ENCODE data around the gene PRKN. TPM values are rescaled to one million over a fixed set of nuclear protein-coding genes. Genes with fewer than 3 reads are reported as not detected.

PRKN gene
- total and polyA plus RNA-seq, 2 experiments from 2014 or later: 1.2 to 2.3 TPM

DNA sequence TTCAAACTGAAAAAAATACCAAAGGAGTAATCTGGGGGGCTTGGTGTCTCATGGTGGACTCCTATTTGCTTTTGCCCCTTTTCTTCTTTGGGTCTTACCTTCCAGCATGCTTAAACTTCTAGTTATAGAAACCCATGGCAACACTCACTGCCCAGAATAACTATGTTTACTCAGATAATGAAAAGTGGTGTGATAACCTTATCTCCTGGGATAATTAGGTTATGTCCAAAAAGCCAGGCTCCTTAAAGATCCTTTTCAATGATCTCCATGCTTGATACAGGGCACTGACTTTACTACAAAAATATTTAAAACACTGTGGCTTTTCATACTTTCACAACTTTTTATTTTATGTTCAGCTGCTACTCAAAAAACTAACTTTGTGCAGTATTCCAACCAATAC, 245.6 kb downstream of the PRKN start:
- no peak for DNase-seq
- in situ Hi-C loops (cut with MboI): no loop called here
- H3K27ac ChIP-seq: no peak overlapping the region
- H3K4me3 ChIP-seq: no peak overlapping the region
- no peaks in the 10 kb centered on the region for H3F3A ChIP-seq (ENCODE audit: insufficient read depth)
- H2AFZ ChIP-seq: no peak overlapping the region
- H3K27me3 ChIP-seq (replicated peaks; ENCODE audit: insufficient read depth): no peaks in the 10 kb centered on the region
- TF ChIP-seq EZH2phosphoT487 (IDR thresholded peaks at IDR 0.05; ENCODE audit: insufficient read depth, low read depth): no peak
- TF ChIP-seq EZH2 (IDR thresholded peaks at IDR 0.05; ENCODE audit: insufficient read depth, poor library complexity, severe bottlenecking): no peak
- H3K9ac ChIP-seq: no peak overlapping the region
- no peak overlapping the region for H3K4me2 ChIP-seq (ENCODE audit: unreplicated experiment)
- no peaks in the 10 kb centered on the region for H3K9me2 ChIP-seq (ENCODE audit: insufficient read depth)
- no peaks in the 10 kb centered on the region for H3K4me1 ChIP-seq (ENCODE audit: insufficient read depth)
- H4K20me1 ChIP-seq (ENCODE audit: insufficient read depth): no peaks in the 10 kb centered on the region
- no peaks in the 10 kb centered on the region for H3K36me3 ChIP-seq (ENCODE audit: low read depth)
- H3K79me2 ChIP-seq (ENCODE audit: insufficient read depth): no peaks in the 10 kb centered on the region
- no peaks in the 10 kb centered on the region for H3K9me3 ChIP-seq (ENCODE audit: low read depth)

- Histone ChIP-seq H3F3A (ENCODE audit: insufficient read depth) (no peaks in the 10 kb centered on the region), H3K4me3 (no peak overlapping the region), H2AFZ (no peak overlapping the region), H3K36me3 (ENCODE audit: low read depth) (no peaks in the 10 kb centered on the region), H3K79me2 (ENCODE audit: insufficient read depth) (no peaks in the 10 kb centered on the region), H3K27ac (no peak overlapping the region), H3K9me3 (ENCODE audit: low read depth) (no peaks in the 10 kb centered on the region), H3K4me2 (ENCODE audit: unreplicated experiment) (no peak overlapping the region), H3K9ac (no peak overlapping the region), H3K4me1 (ENCODE audit: insufficient read depth) (no peaks in the 10 kb centered on the region), H4K20me1 (ENCODE audit: insufficient read depth) (no peaks in the 10 kb centered on the region), H3K9me2 (ENCODE audit: insufficient read depth) (no peaks in the 10 kb centered on the region), H3K27me3 (replicated peaks; ENCODE audit: insufficient read depth) (no peaks in the 10 kb centered on the region)
- no peak for DNase-seq
- in situ Hi-C loops (cut with MboI): no loop called here
- 56 to 73% methylated on average over 2 of the region's 2 CpGs for WGBS, 2 experiments (ENCODE audit: low coverage in 1 of 2, low lambda C conversion rate in 2 of 2, missing lambda C conversion rate in 2 of 2)
- no peak for TF ChIP-seq EZH2phosphoT487 (IDR thresholded peaks at IDR 0.05; ENCODE audit: insufficient read depth, low read depth)
- no peak for TF ChIP-seq EZH2 (IDR thresholded peaks at IDR 0.05; ENCODE audit: insufficient read depth, poor library complexity, severe bottlenecking)
Measured at GRCh38 chr6:162481320-162481719, 246.2 kb downstream of the PRKN start.

DNA sequence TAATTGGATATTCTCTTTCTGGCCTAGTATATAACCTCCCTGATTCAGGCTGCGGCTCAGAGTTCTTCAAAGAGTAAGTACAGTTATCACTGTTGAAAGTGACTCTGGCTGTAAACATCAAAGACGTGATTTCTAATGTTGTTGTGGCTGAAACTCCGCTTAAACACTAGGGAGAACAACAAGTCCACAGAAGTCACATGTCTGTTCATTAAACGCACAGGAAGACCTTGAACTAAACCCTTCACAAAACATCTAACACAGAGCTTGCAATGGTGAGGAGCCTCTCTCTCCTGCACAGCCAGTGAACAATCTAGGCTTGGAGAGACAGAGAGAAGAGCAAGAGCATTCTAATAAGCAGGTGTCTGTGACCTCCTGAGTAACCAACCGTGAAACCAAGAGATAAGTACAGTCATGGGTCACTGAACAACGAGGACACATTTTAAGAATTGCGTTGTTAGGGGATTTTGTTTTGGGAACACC, 249.3 kb downstream of the PRKN start:
- Histone ChIP-seq H3K4me1 (ENCODE audit: insufficient read depth) (no peaks in the 10 kb centered on the region), H3K9me3 (ENCODE audit: low read depth) (no peaks in the 10 kb centered on the region), H3K4me3 (no peak overlapping the region), H3K9me2 (ENCODE audit: insufficient read depth) (no peaks in the 10 kb centered on the region), H3K27ac (no peak overlapping the region), H3K4me2 (ENCODE audit: unreplicated experiment) (no peak overlapping the region), H3K9ac (no peak overlapping the region), H3K36me3 (ENCODE audit: low read depth) (no peaks in the 10 kb centered on the region), H3K27me3 (replicated peaks; ENCODE audit: insufficient read depth) (no peaks in the 10 kb centered on the region), H4K20me1 (ENCODE audit: insufficient read depth) (no peaks in the 10 kb centered on the region), H2AFZ (no peak overlapping the region), H3F3A (ENCODE audit: insufficient read depth) (no peaks in the 10 kb centered on the region), H3K79me2 (ENCODE audit: insufficient read depth) (no peaks in the 10 kb centered on the region)
- WGBS, 2 experiments (ENCODE audit: low coverage in 1 of 2, low lambda C conversion rate in 2 of 2, missing lambda C conversion rate in 2 of 2): 58 to 60% methylated on average over 7 of the region's 7 CpGs
- no peak for DNase-seq
- TF ChIP-seq EZH2 (IDR thresholded peaks at IDR 0.05; ENCODE audit: insufficient read depth, poor library complexity, severe bottlenecking): no peak
- no peak for TF ChIP-seq EZH2phosphoT487 (IDR thresholded peaks at IDR 0.05; ENCODE audit: insufficient read depth, low read depth)
- in situ Hi-C loops (cut with MboI): no loop called here

DNA sequence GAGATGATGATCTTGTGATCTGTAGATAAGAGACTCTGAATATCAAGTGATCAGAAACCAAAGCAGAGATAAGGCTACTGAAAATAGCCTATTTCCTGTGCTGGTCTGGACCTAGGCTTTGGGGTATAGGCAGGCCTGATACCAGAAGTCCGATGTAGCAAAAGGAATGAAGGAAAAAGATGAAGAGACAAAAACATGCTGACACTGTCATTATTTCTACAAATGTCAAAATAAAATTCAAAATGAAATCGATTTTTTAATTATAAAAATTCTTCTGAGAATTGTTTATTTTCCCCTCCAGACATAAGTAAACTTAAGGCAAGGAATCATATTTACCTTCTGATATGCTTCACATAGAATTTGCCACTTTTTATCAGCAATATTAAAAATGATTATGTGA, 252.8 kb downstream of the PRKN start:
- H3K36me3 ChIP-seq (ENCODE audit: low read depth): no peaks in the 10 kb centered on the region
- H2AFZ ChIP-seq: no peak overlapping the region
- no peaks in the 10 kb centered on the region for H3K79me2 ChIP-seq (ENCODE audit: insufficient read depth)
- no peak for DNase-seq
- H3K4me1 ChIP-seq (ENCODE audit: insufficient read depth): no peaks in the 10 kb centered on the region
- H3K9me3 ChIP-seq (ENCODE audit: low read depth): no peaks in the 10 kb centered on the region
- no peaks in the 10 kb centered on the region for H4K20me1 ChIP-seq (ENCODE audit: insufficient read depth)
- no peak overlapping the region for H3K9ac ChIP-seq
- no peaks in the 10 kb centered on the region for H3K27me3 ChIP-seq (replicated peaks; ENCODE audit: insufficient read depth)
- no peak overlapping the region for H3K4me3 ChIP-seq
- H3K27ac ChIP-seq: no peak overlapping the region
- no peaks in the 10 kb centered on the region for H3F3A ChIP-seq (ENCODE audit: insufficient read depth)
- TF ChIP-seq EZH2 (IDR thresholded peaks at IDR 0.05; ENCODE audit: insufficient read depth, poor library complexity, severe bottlenecking) (no peak), EZH2phosphoT487 (IDR thresholded peaks at IDR 0.05; ENCODE audit: insufficient read depth, low read depth) (no peak)
- in situ Hi-C loops (cut with MboI): no loop called here
- no peaks in the 10 kb centered on the region for H3K9me2 ChIP-seq (ENCODE audit: insufficient read depth)
- 40% methylated on average over 2 of the region's 2 CpGs for WGBS, 2 experiments (ENCODE audit: low coverage in 1 of 2, low lambda C conversion rate in 2 of 2, missing lambda C conversion rate in 2 of 2)
- H3K4me2 ChIP-seq (ENCODE audit: unreplicated experiment): no peak overlapping the region

- Histone ChIP-seq H2AFZ (no peak overlapping the region), H3K4me1 (ENCODE audit: insufficient read depth) (no peaks in the 10 kb centered on the region), H3K9me3 (ENCODE audit: low read depth) (no peaks in the 10 kb centered on the region), H3K4me2 (ENCODE audit: unreplicated experiment) (no peak overlapping the region), H3K27me3 (replicated peaks; ENCODE audit: insufficient read depth) (no peaks in the 10 kb centered on the region), H3K9me2 (ENCODE audit: insufficient read depth) (no peaks in the 10 kb centered on the region), H3F3A (ENCODE audit: insufficient read depth) (no peaks in the 10 kb centered on the region), H3K79me2 (ENCODE audit: insufficient read depth) (no peaks in the 10 kb centered on the region), H3K36me3 (ENCODE audit: low read depth) (no peaks in the 10 kb centered on the region), H3K9ac (no peak overlapping the region), H4K20me1 (ENCODE audit: insufficient read depth) (no peaks in the 10 kb centered on the region), H3K27ac (no peak overlapping the region), H3K4me3 (no peak overlapping the region)
- in situ Hi-C loops (cut with MboI): no loop called here
- WGBS, 2 experiments (ENCODE audit: low coverage in 1 of 2, low lambda C conversion rate in 2 of 2, missing lambda C conversion rate in 2 of 2): 44 to 47% methylated on average over 2 of the region's 2 CpGs
- DNase-seq: no peak
- TF ChIP-seq EZH2 (IDR thresholded peaks at IDR 0.05; ENCODE audit: insufficient read depth, poor library complexity, severe bottlenecking): no peak
- no peak for TF ChIP-seq EZH2phosphoT487 (IDR thresholded peaks at IDR 0.05; ENCODE audit: insufficient read depth, low read depth)
Measured at GRCh38 chr6:162471842-162472241, 255.7 kb downstream of the PRKN start.
